ENCODE results near the gene SCN11A.

DNA sequence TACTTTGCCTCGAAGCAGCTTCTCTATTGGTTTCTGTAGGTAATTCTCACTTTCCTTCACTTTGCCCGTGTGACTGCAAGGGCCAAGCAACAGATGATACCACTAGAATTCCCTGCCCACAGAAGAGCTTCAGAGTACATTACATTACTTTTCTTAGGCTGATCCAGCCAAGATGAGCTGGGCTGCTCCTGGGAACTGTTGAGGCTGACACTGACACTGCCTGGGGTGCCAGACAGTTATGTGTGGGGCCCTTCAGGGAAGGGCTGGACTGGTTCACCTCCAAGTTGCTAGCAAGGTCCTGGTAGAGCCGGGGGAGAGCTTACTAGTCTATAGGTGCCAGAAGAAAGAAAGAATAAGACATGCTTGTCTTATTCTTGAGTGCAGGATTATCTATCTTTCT lies 36.7 kb upstream of the SCN11A start:
- TF ChIP-seq POLR2AphosphoS5 (IDR thresholded peaks at IDR 0.05; ENCODE audit: low read depth) (no peak), SPI1 (IDR thresholded peaks at IDR 0.05; ENCODE audit: borderline replicate concordance, low read depth) (no peak), GABPA (IDR thresholded peaks at IDR 0.05; ENCODE audit: low read depth) (no peak)
- TF ChIP-seq, protein P1, sequence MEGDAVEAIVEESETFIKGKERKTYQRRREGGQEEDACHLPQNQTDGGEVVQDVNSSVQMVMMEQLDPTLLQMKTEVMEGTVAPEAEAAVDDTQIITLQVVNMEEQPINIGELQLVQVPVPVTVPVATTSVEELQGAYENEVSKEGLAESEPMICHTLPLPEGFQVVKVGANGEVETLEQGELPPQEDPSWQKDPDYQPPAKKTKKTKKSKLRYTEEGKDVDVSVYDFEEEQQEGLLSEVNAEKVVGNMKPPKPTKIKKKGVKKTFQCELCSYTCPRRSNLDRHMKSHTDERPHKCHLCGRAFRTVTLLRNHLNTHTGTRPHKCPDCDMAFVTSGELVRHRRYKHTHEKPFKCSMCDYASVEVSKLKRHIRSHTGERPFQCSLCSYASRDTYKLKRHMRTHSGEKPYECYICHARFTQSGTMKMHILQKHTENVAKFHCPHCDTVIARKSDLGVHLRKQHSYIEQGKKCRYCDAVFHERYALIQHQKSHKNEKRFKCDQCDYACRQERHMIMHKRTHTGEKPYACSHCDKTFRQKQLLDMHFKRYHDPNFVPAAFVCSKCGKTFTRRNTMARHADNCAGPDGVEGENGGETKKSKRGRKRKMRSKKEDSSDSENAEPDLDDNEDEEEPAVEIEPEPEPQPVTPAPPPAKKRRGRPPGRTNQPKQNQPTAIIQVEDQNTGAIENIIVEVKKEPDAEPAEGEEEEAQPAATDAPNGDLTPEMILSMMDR (IDR thresholded peaks at IDR 0.05; ENCODE audit: insufficient read depth, low read length) = no peak
- TF ChIP-seq, protein P2, sequence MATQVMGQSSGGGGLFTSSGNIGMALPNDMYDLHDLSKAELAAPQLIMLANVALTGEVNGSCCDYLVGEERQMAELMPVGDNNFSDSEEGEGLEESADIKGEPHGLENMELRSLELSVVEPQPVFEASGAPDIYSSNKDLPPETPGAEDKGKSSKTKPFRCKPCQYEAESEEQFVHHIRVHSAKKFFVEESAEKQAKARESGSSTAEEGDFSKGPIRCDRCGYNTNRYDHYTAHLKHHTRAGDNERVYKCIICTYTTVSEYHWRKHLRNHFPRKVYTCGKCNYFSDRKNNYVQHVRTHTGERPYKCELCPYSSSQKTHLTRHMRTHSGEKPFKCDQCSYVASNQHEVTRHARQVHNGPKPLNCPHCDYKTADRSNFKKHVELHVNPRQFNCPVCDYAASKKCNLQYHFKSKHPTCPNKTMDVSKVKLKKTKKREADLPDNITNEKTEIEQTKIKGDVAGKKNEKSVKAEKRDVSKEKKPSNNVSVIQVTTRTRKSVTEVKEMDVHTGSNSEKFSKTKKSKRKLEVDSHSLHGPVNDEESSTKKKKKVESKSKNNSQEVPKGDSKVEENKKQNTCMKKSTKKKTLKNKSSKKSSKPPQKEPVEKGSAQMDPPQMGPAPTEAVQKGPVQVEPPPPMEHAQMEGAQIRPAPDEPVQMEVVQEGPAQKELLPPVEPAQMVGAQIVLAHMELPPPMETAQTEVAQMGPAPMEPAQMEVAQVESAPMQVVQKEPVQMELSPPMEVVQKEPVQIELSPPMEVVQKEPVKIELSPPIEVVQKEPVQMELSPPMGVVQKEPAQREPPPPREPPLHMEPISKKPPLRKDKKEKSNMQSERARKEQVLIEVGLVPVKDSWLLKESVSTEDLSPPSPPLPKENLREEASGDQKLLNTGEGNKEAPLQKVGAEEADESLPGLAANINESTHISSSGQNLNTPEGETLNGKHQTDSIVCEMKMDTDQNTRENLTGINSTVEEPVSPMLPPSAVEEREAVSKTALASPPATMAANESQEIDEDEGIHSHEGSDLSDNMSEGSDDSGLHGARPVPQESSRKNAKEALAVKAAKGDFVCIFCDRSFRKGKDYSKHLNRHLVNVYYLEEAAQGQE (IDR thresholded peaks at IDR 0.05; ENCODE audit: insufficient replicate concordance, low read depth) = no peak

Data from HL-60 (cell line).